LNCAP (cell line): Measurements from ENCODE around the gene L3MBTL4.

Experiments
- CTCF ChIP-seq: fragments of 450-650 bp; IDR thresholded peaks from 2 replicates; pipeline ENCODE4 v1.5.1; 2017; ENCODE audit warnings: mild to moderate bottlenecking

The L3MBTL4 gene

DNA sequence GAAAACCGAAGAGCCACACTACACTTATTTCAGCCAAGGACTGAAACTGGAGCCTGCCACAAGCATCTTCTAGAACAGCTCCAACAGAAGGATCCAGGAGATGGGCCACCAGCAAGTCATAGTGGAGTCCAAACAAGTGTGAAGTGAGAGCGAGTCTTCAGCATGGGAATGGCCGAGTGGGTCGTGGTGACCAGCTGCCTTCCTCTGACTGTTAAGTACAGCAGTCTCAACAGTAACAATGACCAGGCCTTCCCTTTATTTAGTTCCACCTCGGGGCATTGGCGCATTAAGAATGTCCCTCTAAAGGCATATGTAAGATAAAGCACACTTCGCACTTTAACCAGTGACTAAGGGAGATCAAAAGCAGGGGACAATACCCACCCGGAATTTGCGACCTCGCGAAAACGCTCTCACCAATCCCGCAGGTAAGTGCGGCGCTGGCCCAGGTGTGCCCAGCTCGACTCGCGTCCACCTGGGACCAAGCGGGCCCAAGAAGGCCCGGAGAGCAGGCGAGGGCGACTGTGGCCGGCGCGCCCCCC is 1.1 kb downstream of the L3MBTL4 start:
- TF ChIP-seq CTCF = no peak

DNA sequence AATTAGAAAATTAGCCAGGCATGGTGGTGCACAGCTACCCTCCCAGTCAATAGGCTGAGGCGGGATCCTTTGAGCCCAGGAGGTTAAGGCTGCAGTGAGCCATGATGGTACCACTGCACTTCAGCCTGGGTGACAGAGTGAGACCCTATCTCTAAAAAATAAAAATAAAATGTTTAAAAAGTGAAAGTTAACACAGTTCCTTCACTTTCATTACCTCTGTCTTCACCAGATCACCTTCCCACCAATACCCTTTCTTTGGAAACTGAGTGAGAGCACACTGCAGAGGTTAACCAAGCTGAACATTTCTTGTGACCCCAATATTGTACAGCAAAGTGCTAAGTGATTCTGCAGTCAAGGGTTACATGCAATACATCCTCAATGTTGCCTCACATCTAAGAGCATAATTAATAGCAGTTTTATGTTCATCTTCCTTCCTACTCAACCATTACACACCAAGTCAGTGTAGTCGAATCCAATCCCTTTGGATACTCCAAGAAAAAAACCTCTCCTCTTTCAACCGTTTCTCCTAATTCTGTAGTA is 1.7 kb downstream of the L3MBTL4 start:
- no peak for TF ChIP-seq CTCF

DNA sequence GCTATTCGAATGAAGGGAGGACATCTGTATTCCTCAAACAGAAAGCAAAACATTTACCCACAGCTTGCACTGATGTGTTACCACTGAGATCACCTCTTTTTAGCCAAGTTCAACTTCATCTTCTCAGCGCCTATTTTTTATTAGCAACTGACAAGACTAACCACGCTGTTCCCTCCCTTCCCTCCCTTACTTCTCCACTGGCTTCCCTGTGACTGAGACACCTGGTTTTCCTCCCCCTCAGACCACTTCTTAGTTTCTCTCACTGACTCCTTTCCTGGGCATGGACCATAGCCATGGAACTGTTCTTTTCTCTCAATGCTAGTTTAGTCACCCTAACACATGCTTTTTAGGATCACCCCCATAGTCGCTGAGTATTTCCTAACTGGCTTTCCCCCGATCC is 3.3 kb downstream of the L3MBTL4 start:
- no peak for TF ChIP-seq CTCF

DNA sequence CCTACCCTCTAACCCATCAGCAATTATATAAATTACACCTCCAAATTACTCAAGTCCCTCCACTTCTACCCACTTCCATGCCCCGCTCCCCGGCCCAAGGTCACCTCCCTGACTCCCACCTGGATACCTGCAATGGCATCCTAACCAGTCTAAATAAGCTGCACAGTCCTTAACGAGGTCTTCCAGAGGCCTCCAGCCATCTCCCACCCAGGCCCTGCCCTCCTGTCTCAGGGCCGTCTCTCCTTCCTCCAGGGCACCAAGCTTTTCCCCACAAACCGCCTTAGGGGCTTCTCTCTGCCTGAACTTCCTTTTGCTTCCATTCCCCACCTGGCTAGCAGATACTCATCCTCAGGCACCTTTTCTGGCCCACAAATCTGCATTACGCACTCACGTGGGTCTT is 4.8 kb downstream of the L3MBTL4 start:
- no peak for TF ChIP-seq CTCF

DNA sequence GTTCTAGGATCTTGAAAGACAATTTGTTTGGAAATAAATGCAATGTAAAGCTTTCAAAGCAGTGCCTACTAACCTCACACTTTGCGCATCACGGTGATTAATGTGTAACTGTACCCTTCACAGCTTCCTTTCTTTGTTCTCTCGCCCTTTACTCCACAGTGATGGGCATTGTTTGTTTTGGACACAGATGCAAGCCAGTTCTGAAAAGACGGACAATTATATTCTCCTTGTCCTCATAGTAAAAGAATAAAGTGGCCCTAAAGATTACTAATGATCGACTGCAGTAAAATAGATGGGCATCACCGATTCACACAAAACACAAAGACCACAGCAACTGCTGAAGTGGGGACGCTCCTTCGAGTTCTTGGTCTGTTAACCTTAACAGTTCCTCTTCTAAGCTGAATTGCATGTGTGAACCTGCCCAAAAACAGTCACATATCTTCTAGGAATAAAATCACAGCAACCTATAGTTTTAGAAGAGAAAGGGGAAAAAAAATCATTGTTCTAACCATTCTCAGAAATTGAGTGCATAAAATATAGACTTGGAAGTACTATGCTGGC is 7.7 kb downstream of the L3MBTL4 start:
- no peak for TF ChIP-seq CTCF

DNA sequence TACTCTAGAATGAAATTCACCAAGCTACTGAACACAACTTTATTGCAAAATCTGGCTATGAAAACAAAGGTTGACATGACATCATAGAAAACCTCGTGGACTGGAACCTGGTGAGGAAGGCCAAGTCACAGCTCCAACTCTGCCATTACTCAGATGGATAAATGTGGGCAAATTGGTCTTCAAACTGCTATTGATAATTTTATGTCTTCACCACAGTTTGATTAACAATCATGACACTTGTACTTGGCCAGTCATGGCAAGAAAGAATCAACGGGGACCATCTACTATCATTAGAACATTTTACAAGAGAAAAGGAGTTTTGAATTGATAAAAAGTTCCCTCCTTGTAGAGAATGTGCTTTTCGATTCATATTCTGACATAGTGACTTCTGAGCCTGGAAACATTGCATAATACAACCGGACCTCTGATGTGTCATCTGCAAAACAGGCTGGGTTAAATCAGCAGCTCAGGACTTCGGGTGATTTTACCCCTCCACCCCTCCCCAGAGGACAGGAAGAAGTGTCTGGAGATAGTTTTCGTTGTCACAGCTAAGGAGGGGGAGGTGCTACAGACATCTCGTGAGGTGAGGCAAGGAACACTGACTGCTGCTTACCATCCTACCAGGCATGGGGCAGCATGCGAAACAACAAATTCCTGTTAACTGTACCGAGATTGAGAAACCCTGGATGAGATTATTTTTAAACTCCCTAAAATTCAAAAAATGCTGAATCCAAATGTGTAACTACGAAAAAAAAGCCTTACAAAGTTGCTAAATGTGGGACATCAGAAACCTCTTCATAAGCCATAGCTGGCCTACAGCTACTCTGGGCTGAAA is 8.4 kb downstream of the L3MBTL4 start:
- no peak for TF ChIP-seq CTCF

DNA sequence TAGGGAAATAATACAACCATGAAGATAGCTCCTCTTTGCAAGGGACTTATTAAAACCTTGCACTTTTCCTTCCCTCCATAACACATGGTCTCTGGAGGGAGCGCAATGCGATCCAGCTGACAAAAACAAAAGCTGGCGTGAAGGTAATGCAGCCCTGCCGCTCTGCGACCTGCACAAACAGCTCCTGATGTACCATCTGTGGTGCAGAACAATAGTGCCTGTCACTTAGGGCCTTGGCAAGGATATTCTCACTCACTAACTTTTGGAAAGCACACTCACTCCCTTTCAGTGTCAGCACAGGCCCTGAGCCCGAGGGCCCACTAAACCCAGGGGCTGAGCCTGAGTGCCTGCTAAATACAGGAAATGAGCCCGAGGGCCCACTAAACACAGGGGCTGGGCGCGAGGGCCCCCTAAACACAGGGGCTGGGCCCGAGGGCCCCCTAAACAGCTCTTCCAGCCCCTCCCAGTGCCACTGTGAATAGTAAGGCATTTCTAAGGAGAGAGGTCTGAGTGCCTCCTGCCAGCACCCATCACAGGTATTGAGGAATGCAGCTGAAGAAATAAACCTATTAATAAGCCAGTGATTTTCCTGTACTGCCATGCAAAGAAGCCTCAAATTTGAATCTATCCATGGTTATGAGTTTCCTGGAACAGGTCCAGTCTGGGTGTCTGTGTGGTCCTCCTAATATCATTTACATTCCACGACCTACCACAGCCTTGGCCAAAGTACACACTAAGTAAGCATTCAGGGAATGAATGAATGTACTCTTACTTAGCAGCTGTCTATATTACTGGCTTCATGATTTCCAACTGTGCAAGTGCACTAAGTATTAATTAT is 9.3 kb downstream of the L3MBTL4 start:
- TF ChIP-seq CTCF = no peak
